Lower lobe of right lung (tissue), 2 donors: Measurements from ENCODE around the gene HOXB3. TPM values are rescaled to one million over a fixed set of nuclear protein-coding genes. Genes with fewer than 3 reads are reported as not detected.

Experiments
- ATAC-seq, 2 donors: fragments of 200-7000 bp; cut with Tn5 transposase; one replicate each; pipeline ENCODE4 v1.9.1; 2020 to 2022; ENCODE audit warnings: mild to moderate bottlenecking in 2 of 2, moderate library complexity in 2 of 2
- DNase-seq: peaks from one replicate; pipeline ENCODE4 v3.0.0-alpha.2; 2020
- H3K27ac ChIP-seq: fragments of 200-600 bp; one replicate; pipeline ENCODE4 v1.8.0; 2022
- H3K27me3 ChIP-seq: fragments of 200-600 bp; one replicate; pipeline ENCODE4 v1.8.0; 2022; ENCODE audit warnings: low read depth
- H3K36me3 ChIP-seq: fragments of 200-600 bp; one replicate; pipeline ENCODE4 v1.8.0; 2022; ENCODE audit warnings: mild to moderate bottlenecking
- H3K4me1 ChIP-seq: fragments of 200-600 bp; one replicate; pipeline ENCODE4 v1.8.0; 2022
- H3K4me3 ChIP-seq: fragments of 200-600 bp; one replicate; pipeline ENCODE4 v1.8.0; 2022; ENCODE audit warnings: mild to moderate bottlenecking
- H3K9me3 ChIP-seq: fragments of 200-600 bp; one replicate; pipeline ENCODE4 v1.8.0; 2022
- intact Hi-C: fragments of 100-400 bp; cut with DNase I; formaldehyde crosslinking; loops from one replicate; pipeline ENCODE4 v1.11.0; 2022
- total RNA-seq: library from RNA; stranded (reverse); fragmentation: NEBNext Ultra II Directional; extraction: Animal tissue kit (Norgen Biotek cat#: 25700); gene quantifications from one replicate; pipeline ENCODE4 v1.2.1, GENCODE V29; 2021
- TF ChIP-seq, protein P1 (sequence below): fragments of 200-600 bp; IDR thresholded peaks from one replicate; pipeline ENCODE4 v1.8.0; 2022; ENCODE audit warnings: antibody characterized with exemption, mild to moderate bottlenecking
- donor health status: DM: no; HTN: yes; CAD: no; lungs with severe emphysema.

The HOXB3 gene
- total RNA-seq, 1 donor from 2014 or later, result 11.3 TPM

DNA sequence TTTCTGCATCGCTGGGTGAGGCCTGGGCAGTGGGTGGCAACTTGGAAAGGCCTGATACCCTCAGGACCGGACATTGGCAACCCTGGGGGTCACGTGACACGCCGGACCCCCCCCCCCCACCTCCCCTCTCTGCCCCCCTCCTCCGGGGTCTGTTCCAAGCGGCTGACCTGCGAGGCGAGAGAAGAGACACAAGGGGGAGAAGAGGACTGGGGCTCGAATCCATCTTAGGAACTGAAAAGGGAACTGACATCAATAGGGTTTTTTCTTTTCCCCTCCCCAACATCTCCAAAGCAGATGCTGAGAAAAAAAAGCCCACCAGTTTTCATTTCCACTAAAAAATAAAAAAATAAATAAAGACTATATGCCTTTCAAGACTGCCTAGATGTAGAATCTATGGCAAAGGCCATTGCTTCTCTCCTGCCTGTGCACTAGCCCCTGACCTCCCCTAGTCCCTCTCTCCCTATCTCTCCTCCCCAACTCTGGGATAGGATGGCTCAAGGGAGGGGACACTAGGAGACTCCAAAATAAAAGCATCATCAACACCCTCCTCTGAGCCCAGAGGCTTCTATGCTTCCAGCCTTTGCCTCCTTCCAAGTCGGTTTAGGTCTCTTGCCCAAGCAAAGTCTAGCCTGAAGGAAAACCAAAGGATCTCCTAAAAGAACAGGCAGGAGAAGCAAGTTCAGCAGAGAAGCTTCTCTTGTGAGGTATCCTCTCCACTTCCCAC lies 37.4 kb downstream of the HOXB3 start:
- H3K4me1 ChIP-seq, result peaks cover 5% of the 10 kb centered on the region
- ATAC-seq, result peak; percentile 42 to 64
- peak overlapping the region; percentile 81 for H3K27ac ChIP-seq
- intact Hi-C loops, result no loop called here
- H3K27me3 ChIP-seq, result peaks cover 53% of the 10 kb centered on the region
- DNase-seq, result no peak
- H3K36me3 ChIP-seq, result no peaks in the 10 kb centered on the region
- no peaks in the 10 kb centered on the region for H3K9me3 ChIP-seq
- H3K4me3 ChIP-seq, result peak overlapping the region; percentile 43
- TF ChIP-seq, protein P1, sequence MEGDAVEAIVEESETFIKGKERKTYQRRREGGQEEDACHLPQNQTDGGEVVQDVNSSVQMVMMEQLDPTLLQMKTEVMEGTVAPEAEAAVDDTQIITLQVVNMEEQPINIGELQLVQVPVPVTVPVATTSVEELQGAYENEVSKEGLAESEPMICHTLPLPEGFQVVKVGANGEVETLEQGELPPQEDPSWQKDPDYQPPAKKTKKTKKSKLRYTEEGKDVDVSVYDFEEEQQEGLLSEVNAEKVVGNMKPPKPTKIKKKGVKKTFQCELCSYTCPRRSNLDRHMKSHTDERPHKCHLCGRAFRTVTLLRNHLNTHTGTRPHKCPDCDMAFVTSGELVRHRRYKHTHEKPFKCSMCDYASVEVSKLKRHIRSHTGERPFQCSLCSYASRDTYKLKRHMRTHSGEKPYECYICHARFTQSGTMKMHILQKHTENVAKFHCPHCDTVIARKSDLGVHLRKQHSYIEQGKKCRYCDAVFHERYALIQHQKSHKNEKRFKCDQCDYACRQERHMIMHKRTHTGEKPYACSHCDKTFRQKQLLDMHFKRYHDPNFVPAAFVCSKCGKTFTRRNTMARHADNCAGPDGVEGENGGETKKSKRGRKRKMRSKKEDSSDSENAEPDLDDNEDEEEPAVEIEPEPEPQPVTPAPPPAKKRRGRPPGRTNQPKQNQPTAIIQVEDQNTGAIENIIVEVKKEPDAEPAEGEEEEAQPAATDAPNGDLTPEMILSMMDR, result no peak

DNA sequence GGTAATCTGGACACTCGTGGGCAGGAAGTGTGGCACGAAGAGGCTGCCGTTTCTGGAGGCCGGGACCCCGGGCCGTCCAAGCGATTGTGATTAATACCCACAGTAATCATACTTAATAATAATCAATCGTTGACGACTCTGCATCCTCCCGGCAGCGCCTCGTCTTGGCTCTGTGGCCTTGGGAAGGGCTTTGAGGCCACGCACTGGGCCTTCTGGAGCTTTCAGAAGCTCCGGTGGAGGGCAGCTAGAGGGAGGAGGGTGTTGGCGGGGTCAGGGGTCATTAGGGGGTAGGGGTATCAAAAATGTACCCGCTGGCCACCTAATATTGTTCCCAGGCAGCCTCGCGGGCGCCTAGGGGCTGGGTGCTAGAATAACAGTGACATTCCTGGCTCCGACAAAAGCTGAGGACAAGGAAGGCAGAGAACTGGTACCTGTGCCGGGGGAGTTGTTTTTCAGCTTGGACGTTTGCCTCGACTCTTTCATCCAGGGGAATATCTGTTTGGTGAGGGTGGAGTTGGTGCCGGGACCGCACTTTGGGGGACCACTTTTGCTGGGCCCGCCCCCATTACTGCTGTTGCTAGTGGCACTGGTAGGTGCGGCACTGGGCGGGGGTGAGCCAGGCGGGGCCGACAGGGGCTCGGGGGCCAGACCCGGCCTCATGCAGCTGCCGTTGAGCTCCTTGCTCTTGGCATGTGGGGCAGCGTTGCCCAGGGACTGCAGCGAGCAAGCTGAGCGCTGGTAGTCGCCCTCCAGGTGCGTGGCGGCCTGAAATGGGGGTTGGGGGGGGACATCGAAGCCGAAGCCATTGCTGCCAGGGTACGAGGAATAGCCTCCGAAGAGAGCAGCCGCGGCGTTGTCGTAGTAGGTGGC lies 38.2 kb downstream of the HOXB3 start:
- Histone ChIP-seq H3K27me3 (peaks cover 61% of the 10 kb centered on the region), H3K4me1 (peaks cover 8% of the 10 kb centered on the region), H3K9me3 (no peaks in the 10 kb centered on the region), H3K27ac (peak overlapping the region; percentile 81), H3K4me3 (peak overlapping the region; percentile 6), H3K36me3 (no peaks in the 10 kb centered on the region)
- DNase-seq (no peak), ATAC-seq (no peak)
- intact Hi-C loops, result no loop called here
- TF ChIP-seq, protein P1, result no peak

DNA sequence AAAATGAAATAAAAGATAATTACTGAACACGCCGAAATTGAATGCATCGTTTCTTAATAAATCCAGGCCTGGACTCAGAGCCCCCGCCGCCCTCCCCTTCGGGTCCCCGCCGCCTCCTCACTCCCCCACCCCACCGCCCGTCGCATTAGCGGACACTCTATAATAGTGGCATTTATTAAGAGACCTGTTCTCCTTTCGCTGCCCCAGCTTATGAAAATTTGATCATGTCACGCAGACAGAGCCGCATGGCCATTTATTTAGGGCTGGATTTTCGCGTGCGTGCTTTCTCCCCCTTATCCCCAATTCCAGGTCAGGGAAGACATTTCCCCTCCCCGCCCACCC lies 38.9 kb downstream of the HOXB3 start:
- Histone ChIP-seq H3K9me3 (no peaks in the 10 kb centered on the region), H3K4me3 (no peak overlapping the region), H3K36me3 (no peaks in the 10 kb centered on the region), H3K27me3 (peaks cover 62% of the 10 kb centered on the region), H3K4me1 (peaks cover 12% of the 10 kb centered on the region), H3K27ac (peak overlapping the region; percentile 81)
- TF ChIP-seq, protein P1, result no peak
- DNase-seq (no peak), ATAC-seq (no peak)
- intact Hi-C loops, result no loop called here

DNA sequence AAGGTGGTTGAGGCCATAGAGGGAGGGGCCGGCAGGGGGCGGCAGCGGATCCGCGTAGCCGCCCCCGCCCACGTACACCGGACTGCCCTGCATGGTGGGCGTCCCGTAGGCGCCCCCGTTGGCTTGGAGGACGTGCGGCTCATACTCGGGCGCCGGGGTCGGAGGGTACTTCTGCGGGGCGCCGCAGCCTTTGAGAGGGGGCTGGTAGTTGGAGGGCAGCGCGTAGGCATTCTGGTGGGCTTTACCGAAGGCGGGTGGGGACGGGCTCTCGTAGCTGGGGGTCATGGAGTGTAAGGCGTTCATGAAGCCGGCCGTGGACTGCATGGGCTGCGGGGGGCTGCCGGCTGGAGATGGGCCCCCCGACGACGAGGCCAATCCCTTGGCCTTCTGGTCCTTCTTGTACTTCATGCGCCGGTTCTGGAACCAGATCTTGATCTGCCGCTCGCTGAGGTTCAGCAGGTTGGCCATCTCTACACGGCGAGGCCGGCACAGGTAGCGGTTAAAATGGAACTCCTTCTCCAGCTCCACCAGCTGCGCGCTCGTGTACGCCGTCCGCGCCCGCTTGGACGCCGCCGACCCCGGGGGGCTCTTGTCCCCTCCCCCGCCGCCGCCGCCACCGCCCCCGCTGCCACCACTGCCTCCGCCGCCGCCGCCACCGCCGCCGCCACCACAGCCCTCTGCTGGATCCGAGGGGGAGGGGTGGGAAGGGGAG lies 39.4 kb downstream of the HOXB3 start:
- H3K27me3 ChIP-seq, result peaks cover 60% of the 10 kb centered on the region
- H3K27ac ChIP-seq, result peak overlapping the region; percentile 81
- intact Hi-C loops, result no loop called here
- H3K4me1 ChIP-seq, result peaks cover 15% of the 10 kb centered on the region
- H3K36me3 ChIP-seq, result no peaks in the 10 kb centered on the region
- ATAC-seq, result no peak
- no peak overlapping the region for H3K4me3 ChIP-seq
- no peak for DNase-seq
- TF ChIP-seq, protein P1, result no peak
- no peaks in the 10 kb centered on the region for H3K9me3 ChIP-seq

DNA sequence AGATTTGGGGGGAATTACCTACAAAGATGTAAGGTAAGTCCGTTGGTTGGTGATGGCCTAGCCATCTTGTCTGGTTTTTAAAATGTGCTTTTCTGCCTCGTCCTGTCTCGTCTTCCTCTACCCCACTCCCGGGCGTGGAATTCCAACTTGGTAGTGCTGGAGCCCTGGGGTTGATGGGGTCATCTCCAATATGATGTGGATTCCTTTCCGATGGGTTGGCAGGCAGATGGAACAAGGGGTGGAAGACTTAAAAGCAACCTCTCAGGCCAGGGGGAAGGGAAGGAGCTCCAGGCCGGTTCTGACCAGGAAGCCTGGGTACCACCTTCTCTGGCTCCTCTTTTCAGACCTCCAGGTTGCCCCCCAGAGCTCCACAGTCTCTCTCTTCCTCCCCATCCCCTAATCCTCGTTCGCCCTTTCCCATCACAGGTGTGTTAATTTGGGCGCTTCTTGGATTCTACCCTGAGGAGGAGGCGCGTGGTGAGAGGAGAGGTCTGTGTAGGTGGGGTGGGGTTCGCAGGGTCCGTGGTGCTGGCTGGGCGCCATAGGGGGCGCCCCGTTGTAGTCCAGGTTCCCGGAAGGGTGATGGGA lies 40.0 kb downstream of the HOXB3 start:
- no peaks in the 10 kb centered on the region for H3K9me3 ChIP-seq
- TF ChIP-seq, protein P1, result no peak
- H3K4me1 ChIP-seq, result peaks cover 21% of the 10 kb centered on the region
- H3K27ac ChIP-seq, result peak overlapping the region; percentile 81
- no peaks in the 10 kb centered on the region for H3K36me3 ChIP-seq
- intact Hi-C loops, result no loop called here
- no peak for ATAC-seq
- DNase-seq, result no peak
- H3K4me3 ChIP-seq, result no peak overlapping the region
- peaks cover 63% of the 10 kb centered on the region for H3K27me3 ChIP-seq
